K562 (cell line): ENCODE measurements around the gene ERCC2. TPM values are rescaled to one million over a fixed set of nuclear protein-coding genes. Genes with fewer than 3 reads are reported as not detected.

Source experiments
- HDAC2 ChIP-seq: fragments of 450-650 bp; IDR thresholded peaks from 2 replicates; pipeline ENCODE4 v1.6.1; 2016; ENCODE audit warnings: mild to moderate bottlenecking
- L3MBTL2 ChIP-seq: fragments of 450-650 bp; IDR thresholded peaks from 2 replicates; pipeline ENCODE4 v1.6.1; 2016; ENCODE audit warnings: mild to moderate bottlenecking, moderate library complexity
- MECOM ChIP-seq: fragments of 250-450 bp; sonication (Bioruptor Pico); IDR thresholded peaks from 2 replicates; pipeline ENCODE4 v1.8.0; 2022; ENCODE audit warnings: inconsistent platforms
- MEIS2 ChIP-seq: fragments of 450-650 bp; IDR thresholded peaks from 2 replicates; pipeline ENCODE4 v1.6.1; 2014; ENCODE audit warnings: mild to moderate bottlenecking; ENCODE audit not compliant: partially characterized antibody
- RBM25 ChIP-seq: fragments of 200-400 bp; formaldehyde crosslinking; IDR thresholded peaks from 2 replicates; pipeline ENCODE4 v1.6.1; 2018; ENCODE audit warnings: low read length, low read depth, moderate library complexity; ENCODE audit not compliant: severe bottlenecking
- RCOR1 ChIP-seq, 2 experiments: IDR thresholded peaks; 2 replicates each; pipeline ENCODE4 v1.6.1; 2012; ENCODE audit warnings: low read depth in 2 of 2, low read length in 2 of 2, borderline replicate concordance in 1 of 2, improper control_type of control experiment in 1 of 2
- SAFB ChIP-seq: fragments of 200-400 bp; formaldehyde crosslinking; IDR thresholded peaks from 2 replicates; pipeline ENCODE4 v1.6.1; 2017; ENCODE audit warnings: low read depth, low read length, borderline replicate concordance
- SIN3B ChIP-seq: fragments of 450-650 bp; IDR thresholded peaks from 2 replicates; pipeline ENCODE4 v1.6.1; 2017; ENCODE audit warnings: low read depth, mild to moderate bottlenecking, moderate library complexity
- SREBF2 ChIP-seq: sonication (generic); formaldehyde crosslinking; IDR thresholded peaks from 2 replicates; pipeline ENCODE4 v1.4.0; 2020; ENCODE audit warnings: mild to moderate bottlenecking, missing genetic modification reagents
- TSC22D4 ChIP-seq: fragments of 450-650 bp; IDR thresholded peaks from 2 replicates; pipeline ENCODE4 v1.6.1; 2016; ENCODE audit warnings: missing genetic modification characterization, missing biosample characterization, control low read depth
- ZC3H4 ChIP-seq: sonication (generic); formaldehyde crosslinking; IDR thresholded peaks from 2 replicates; pipeline ENCODE4 v1.9.0; 2021; ENCODE audit warnings: missing genetic modification reagents, borderline replicate concordance
- ZNF143 ChIP-seq: sonication (generic); formaldehyde crosslinking; IDR thresholded peaks from 2 replicates; pipeline ENCODE4 v1.9.0; 2022; ENCODE audit warnings: mild to moderate bottlenecking, missing genetic modification reagents
- ZNF282 ChIP-seq: sonication (generic); formaldehyde crosslinking; IDR thresholded peaks from 2 replicates; pipeline ENCODE4 v1.8.1; 2023; ENCODE audit warnings: missing genetic modification reagents
- polyA plus RNA-seq, 8 experiments: library from polyadenylated mRNA; depleted of rRNA in 4 of 8; stranded (reverse) in 5 of 8; unstranded in 3 of 8; fragments of >200 nt; fragmentation: Nextera tagmentation in 2 of 8; fragmentation: Illumina TruSeq in 1 of 8; extraction: Ambion mirVana in 2 of 8; extraction: Trizol in 1 of 8; gene quantifications; 2 replicates each; pipeline versions ENCODE4 v1.2.1 to v1.2.3, GENCODE V29; 2011 to 2014; ENCODE audit warnings: inconsistent platforms in 1 of 8, missing spikeins in 1 of 8
- total RNA-seq, 7 experiments: library from RNA; depleted of rRNA in 6 of 7; stranded (reverse); fragments of >200 nt in 6 of 7; fragmentation: Illumina TruSeq in 2 of 7; extraction: Trizol in 2 of 7; gene quantifications; 2 replicates each; pipeline versions ENCODE4 v1.2.1 to v1.2.3, GENCODE V29; 2011 to 2021; ENCODE audit warnings: low replicate concordance in 1 of 7
- TF ChIP-seq, protein P1 (sequence below): fragments of 250-450 bp; sonication (Bioruptor Pico); IDR thresholded peaks from 2 replicates; pipeline ENCODE4 v1.8.0; 2021; ENCODE audit warnings: moderate library complexity, mild to moderate bottlenecking, inconsistent platforms
- TF ChIP-seq, protein P2 (sequence below): sonication (generic); formaldehyde crosslinking; IDR thresholded peaks from 2 replicates; pipeline ENCODE4 v1.8.0; 2022; ENCODE audit warnings: mild to moderate bottlenecking, missing genetic modification reagents, borderline replicate concordance
- TF ChIP-seq, protein P3 (sequence below): IDR thresholded peaks from 2 replicates; pipeline ENCODE4 v1.6.1; 2012; ENCODE audit warnings: low read depth, low read length, improper control_type of control experiment, borderline replicate concordance
- TF ChIP-seq, protein P4 (sequence below): fragments of 450-650 bp; IDR thresholded peaks from 2 replicates; pipeline ENCODE4 v1.7.1; 2018; ENCODE audit warnings: mild to moderate bottlenecking, low read depth; ENCODE audit not compliant: partially characterized antibody
- TF ChIP-seq, protein P5 (sequence below): fragments of 450-650 bp; IDR thresholded peaks from 2 replicates; pipeline ENCODE4 v1.6.1; 2016

The ERCC2 gene
- total and polyA plus RNA-seq, 9 of the 15 experiments (the other 6 are each of a cell fraction or from before 2014, with no cell fraction given) = 2.2 to 55.9 (median 23.4) TPM

DNA sequence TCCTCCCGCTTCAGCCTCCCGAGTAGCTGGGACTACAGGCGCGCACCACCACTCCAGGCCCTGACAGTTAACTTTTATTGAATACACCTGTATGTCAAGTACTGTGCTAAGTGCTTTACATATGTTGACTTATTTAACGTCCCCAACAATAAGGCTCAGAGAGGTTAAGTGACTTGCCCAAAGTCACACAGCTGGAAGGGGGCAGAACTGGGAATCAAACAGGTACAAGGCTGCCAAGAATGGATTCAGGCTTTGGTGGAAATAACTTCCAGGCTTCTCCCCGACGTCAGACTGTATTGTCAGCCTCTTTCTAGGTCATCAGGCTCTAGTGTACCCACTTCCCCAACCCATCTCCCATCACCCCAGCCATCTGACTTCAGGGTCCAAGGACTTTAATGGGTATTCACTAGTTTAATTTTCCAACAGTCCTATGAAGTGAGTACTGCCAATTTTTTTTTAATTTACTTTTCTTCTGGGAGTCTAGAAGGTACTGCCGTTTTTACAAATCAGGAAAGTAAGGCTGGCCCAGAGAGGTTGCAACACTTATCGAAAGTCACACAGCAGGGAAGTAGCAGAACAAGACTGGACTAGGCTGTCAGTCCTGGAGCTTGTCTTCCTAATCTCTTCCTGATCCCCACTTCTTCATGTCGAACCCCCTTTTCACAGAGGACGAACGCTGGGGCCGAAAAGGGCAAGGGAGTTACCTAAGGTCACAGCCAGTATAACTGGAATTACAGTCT is 42.8 kb downstream of the ERCC2 start (continued):
- TF ChIP-seq, protein P1, sequence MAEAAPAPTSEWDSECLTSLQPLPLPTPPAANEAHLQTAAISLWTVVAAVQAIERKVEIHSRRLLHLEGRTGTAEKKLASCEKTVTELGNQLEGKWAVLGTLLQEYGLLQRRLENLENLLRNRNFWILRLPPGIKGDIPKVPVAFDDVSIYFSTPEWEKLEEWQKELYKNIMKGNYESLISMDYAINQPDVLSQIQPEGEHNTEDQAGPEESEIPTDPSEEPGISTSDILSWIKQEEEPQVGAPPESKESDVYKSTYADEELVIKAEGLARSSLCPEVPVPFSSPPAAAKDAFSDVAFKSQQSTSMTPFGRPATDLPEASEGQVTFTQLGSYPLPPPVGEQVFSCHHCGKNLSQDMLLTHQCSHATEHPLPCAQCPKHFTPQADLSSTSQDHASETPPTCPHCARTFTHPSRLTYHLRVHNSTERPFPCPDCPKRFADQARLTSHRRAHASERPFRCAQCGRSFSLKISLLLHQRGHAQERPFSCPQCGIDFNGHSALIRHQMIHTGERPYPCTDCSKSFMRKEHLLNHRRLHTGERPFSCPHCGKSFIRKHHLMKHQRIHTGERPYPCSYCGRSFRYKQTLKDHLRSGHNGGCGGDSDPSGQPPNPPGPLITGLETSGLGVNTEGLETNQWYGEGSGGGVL (CRISPR knock-in tag) = no peak
- peak; percentile 85 for TF ChIP-seq RBM25
- TF ChIP-seq, protein P2, sequence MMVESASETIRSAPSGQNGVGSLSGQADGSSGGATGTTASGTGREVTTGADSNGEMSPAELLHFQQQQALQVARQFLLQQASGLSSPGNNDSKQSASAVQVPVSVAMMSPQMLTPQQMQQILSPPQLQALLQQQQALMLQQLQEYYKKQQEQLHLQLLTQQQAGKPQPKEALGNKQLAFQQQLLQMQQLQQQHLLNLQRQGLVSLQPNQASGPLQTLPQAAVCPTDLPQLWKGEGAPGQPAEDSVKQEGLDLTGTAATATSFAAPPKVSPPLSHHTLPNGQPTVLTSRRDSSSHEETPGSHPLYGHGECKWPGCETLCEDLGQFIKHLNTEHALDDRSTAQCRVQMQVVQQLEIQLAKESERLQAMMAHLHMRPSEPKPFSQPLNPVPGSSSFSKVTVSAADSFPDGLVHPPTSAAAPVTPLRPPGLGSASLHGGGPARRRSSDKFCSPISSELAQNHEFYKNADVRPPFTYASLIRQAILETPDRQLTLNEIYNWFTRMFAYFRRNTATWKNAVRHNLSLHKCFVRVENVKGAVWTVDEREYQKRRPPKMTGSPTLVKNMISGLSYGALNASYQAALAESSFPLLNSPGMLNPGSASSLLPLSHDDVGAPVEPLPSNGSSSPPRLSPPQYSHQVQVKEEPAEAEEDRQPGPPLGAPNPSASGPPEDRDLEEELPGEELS = no peak
- TF ChIP-seq, protein P3, sequence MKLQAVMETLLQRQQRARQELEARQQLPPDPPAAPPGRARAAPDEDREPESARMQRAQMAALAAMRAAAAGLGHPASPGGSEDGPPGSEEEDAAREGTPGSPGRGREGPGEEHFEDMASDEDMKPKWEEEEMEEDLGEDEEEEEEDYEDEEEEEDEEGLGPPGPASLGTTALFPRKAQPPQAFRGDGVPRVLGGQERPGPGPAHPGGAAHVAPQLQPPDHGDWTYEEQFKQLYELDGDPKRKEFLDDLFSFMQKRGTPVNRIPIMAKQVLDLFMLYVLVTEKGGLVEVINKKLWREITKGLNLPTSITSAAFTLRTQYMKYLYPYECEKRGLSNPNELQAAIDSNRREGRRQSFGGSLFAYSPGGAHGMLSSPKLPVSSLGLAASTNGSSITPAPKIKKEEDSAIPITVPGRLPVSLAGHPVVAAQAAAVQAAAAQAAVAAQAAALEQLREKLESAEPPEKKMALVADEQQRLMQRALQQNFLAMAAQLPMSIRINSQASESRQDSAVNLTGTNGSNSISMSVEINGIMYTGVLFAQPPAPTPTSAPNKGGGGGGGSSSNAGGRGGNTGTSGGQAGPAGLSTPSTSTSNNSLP = no peak
- TF ChIP-seq SIN3B = no peak
- TF ChIP-seq ZC3H4 (CRISPR knock-in tag) = no peak
- no peak for TF ChIP-seq SREBF2 (CRISPR knock-in tag)
- TF ChIP-seq MEIS2 = no peak
- no peak for TF ChIP-seq ZNF282 (CRISPR knock-in tag)
- no peak for TF ChIP-seq L3MBTL2
- no peak for TF ChIP-seq TSC22D4 (tag)
- peak in 1 of 2 experiments; percentile 12; a peak in 1 of 4 replicates for TF ChIP-seq RCOR1 (IDR thresholded peaks at IDR 0.05; ENCODE audit: borderline replicate concordance in 1 of 2, low read depth in 2 of 2, low read length in 2 of 2)
- no peak for TF ChIP-seq ZNF143
- TF ChIP-seq SAFB = no peak
- no peak for TF ChIP-seq MECOM (CRISPR knock-in tag)
- TF ChIP-seq, protein P4, sequence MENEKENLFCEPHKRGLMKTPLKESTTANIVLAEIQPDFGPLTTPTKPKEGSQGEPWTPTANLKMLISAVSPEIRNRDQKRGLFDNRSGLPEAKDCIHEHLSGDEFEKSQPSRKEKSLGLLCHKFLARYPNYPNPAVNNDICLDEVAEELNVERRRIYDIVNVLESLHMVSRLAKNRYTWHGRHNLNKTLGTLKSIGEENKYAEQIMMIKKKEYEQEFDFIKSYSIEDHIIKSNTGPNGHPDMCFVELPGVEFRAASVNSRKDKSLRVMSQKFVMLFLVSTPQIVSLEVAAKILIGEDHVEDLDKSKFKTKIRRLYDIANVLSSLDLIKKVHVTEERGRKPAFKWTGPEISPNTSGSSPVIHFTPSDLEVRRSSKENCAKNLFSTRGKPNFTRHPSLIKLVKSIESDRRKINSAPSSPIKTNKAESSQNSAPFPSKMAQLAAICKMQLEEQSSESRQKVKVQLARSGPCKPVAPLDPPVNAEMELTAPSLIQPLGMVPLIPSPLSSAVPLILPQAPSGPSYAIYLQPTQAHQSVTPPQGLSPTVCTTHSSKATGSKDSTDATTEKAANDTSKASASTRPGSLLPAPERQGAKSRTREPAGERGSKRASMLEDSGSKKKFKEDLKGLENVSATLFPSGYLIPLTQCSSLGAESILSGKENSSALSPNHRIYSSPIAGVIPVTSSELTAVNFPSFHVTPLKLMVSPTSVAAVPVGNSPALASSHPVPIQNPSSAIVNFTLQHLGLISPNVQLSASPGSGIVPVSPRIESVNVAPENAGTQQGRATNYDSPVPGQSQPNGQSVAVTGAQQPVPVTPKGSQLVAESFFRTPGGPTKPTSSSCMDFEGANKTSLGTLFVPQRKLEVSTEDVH = no peak
- TF ChIP-seq HDAC2 = peak; percentile 62; the same call in 1 of the 2 replicates
- TF ChIP-seq, protein P5, sequence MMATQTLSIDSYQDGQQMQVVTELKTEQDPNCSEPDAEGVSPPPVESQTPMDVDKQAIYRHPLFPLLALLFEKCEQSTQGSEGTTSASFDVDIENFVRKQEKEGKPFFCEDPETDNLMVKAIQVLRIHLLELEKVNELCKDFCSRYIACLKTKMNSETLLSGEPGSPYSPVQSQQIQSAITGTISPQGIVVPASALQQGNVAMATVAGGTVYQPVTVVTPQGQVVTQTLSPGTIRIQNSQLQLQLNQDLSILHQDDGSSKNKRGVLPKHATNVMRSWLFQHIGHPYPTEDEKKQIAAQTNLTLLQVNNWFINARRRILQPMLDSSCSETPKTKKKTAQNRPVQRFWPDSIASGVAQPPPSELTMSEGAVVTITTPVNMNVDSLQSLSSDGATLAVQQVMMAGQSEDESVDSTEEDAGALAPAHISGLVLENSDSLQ = no peak
